ENCODE measurements around the gene SNCA.
A peak's percentile ranks its signal among the peaks of the same experiment; 100 is the strongest.

The SNCA gene

DNA sequence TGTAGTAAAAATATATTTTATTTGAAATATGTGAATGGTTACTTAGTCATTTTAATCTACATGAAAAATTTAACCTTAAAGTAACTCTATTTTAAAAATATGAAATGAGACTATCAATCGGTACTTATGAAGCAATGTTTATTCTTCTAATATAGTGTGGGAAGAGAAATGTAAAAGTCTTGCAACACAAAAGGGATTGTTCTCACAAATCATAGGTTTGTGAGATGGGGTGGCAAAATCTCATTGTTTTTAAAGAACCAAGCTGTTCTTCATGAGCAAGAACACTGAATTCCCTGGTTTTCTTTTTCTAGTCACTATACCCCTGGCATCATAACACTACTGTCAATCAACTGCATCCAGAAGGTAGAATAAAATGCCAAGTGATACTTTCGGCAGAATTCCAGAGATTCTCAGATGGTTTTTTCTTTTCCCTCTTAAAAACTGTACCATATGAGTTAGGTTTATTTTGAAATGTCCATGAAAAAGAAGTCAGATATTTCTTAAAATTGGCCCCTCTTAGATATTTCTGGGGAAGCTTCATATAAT, 52.2 kb downstream of the SNCA start:
- DNase-seq (ENCODE audit: low read depth in 2 of 2): no peak
- H3K4me3 ChIP-seq (replicated peaks in 1 of 2; ENCODE audit: low read depth in 2 of 2, low read length in 2 of 2): no peak overlapping the region
- TF ChIP-seq, protein P1, sequence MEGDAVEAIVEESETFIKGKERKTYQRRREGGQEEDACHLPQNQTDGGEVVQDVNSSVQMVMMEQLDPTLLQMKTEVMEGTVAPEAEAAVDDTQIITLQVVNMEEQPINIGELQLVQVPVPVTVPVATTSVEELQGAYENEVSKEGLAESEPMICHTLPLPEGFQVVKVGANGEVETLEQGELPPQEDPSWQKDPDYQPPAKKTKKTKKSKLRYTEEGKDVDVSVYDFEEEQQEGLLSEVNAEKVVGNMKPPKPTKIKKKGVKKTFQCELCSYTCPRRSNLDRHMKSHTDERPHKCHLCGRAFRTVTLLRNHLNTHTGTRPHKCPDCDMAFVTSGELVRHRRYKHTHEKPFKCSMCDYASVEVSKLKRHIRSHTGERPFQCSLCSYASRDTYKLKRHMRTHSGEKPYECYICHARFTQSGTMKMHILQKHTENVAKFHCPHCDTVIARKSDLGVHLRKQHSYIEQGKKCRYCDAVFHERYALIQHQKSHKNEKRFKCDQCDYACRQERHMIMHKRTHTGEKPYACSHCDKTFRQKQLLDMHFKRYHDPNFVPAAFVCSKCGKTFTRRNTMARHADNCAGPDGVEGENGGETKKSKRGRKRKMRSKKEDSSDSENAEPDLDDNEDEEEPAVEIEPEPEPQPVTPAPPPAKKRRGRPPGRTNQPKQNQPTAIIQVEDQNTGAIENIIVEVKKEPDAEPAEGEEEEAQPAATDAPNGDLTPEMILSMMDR (IDR thresholded peaks at IDR 0.05; ENCODE audit: low read depth, low read length): no peak

DNA sequence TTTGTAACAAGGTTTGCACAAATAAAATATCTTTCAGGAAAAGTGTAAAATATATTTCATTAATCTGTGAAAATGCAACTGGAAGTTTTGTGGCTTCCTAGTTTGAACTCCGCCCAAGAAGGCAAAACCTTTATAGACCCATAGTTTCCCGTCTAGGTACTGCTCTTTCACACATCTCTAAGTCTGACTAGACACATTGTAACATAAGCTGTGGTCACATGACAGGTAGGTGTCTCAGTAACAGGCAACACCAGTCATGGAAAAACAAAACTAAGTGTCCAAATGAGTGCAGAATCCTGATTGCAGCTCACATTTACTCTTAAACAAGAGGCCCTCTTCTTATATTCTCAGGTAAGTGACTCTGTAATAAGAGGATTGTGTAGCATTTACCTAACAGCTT, 55.6 kb downstream of the SNCA start:
- H3K4me3 ChIP-seq (replicated peaks in 1 of 2; ENCODE audit: low read depth in 2 of 2, low read length in 2 of 2): no peak overlapping the region
- TF ChIP-seq, protein P1 (IDR thresholded peaks at IDR 0.05; ENCODE audit: low read depth, low read length): no peak
- DNase-seq (ENCODE audit: low read depth in 2 of 2): no peak

DNA sequence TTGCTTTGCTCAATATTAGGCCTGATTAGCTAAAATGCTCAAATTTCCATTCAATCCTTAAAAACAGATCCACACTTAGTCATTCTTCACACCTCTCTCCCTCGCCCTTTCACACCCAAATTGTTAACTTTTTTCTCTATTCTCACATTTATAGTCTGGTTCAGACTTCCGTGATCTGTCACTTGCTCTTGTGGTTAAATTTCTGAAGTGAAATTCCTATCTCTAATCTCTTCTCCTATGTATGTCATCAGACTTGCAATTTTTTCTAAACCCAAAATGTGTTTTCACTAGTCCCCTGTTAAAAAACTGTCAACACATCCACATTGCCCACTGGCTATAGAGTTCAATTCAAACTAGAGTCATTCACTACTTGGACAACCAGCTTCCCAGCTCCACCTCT, 63.2 kb downstream of the SNCA start:
- no peak for DNase-seq (ENCODE audit: low read depth in 2 of 2)

DNA sequence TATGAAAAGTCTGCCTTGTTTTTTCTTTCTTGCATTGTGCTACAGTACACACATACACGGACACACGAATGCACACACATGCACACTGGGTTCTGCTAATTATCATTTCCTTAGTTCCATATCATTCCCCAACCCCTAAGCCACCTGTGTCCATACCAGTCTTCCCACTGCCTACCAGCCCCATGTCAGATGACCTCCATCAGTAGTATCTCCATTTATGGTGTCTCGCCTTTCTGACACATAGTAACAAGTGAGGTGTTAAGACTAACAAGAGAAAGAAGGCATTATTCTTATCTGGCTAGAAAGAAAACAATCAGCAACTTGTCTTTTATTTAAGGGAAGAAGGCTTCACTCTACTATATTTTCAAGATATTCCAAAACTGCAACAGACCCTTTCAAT, 67.1 kb downstream of the SNCA start:
- H3K4me3 ChIP-seq (replicated peaks in 1 of 2; ENCODE audit: low read depth in 2 of 2, low read length in 2 of 2): no peak overlapping the region
- TF ChIP-seq, protein P1 (IDR thresholded peaks at IDR 0.05; ENCODE audit: low read depth, low read length): no peak
- no peak for DNase-seq (ENCODE audit: low read depth in 2 of 2)

More for the DNA sequence above, 63.2 kb downstream of the SNCA start:
- no peak overlapping the region for H3K4me3 ChIP-seq (replicated peaks in 1 of 2; ENCODE audit: low read depth in 2 of 2, low read length in 2 of 2)
- TF ChIP-seq, protein P1 (IDR thresholded peaks at IDR 0.05; ENCODE audit: low read depth, low read length): no peak

DNA sequence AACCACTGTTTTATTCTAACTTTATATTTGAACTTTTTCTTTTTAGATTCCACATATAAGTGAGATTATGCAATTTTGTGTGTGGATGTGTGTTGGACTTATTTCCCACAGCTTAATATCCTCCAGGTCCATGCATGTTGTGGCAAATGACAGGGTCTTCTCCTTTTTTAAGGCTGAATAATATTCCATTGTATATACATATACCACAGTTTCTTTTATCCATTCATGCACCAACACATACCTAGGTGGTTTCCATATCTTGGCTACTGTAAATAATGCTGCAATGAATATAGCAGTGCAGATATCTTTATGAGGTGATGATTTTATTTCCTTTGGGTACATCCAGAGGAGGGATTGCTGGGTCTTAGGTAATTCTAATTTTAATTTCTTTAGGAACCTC, 69.0 kb downstream of the SNCA start:
- no peak for DNase-seq (ENCODE audit: low read depth in 2 of 2)
- H3K4me3 ChIP-seq (replicated peaks in 1 of 2; ENCODE audit: low read depth in 2 of 2, low read length in 2 of 2): no peak overlapping the region
- TF ChIP-seq, protein P1 (IDR thresholded peaks at IDR 0.05; ENCODE audit: low read depth, low read length): no peak

DNA sequence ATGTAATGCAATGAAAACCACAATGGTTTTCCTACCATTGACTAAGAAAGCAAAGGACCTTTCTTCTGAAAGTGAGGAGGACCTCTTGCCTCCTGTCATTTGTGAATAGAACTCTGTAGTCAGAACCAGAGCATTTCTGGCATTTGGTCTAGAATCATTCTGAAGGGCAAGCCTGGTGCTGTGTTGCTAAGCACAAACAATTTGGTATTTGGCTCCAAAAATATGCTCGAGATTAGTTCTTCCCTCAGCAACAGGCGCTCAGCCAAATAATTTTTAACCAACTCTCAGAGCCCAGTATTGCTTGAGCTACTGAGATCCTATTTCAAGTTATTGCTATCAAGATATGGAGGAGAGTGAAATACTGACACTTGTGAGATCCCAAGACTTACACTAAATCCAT, 71.0 kb downstream of the SNCA start:
- no peak overlapping the region for H3K4me3 ChIP-seq (replicated peaks in 1 of 2; ENCODE audit: low read depth in 2 of 2, low read length in 2 of 2)
- TF ChIP-seq, protein P1 (IDR thresholded peaks at IDR 0.05; ENCODE audit: low read depth, low read length): no peak
- DNase-seq (ENCODE audit: low read depth in 2 of 2): peak; percentile 49 to 93

DNA sequence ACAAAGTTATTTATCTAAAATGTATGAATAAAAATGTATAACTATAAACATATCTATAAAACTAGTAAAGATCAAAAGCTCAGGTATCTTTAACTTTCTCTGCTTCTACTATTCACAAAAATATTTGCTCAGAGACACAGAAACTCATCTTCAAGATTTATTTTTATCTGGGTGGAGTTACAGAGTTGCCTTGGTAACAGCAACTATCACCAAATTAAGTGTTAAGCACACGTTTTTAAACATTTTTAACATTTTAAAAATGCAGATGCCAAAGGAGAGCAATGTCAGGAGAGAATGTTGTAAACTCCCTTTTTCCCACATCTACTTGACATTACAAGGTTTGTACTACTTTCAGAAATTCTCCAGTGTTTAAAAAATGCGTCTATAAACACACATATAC, 71.4 kb downstream of the SNCA start:
- TF ChIP-seq, protein P1 (IDR thresholded peaks at IDR 0.05; ENCODE audit: low read depth, low read length): no peak

More for the DNA sequence above, 71.4 kb downstream of the SNCA start:
- H3K4me3 ChIP-seq (replicated peaks in 1 of 2; ENCODE audit: low read depth in 2 of 2, low read length in 2 of 2): no peak overlapping the region
- DNase-seq (ENCODE audit: low read depth in 2 of 2): no peak
